Spleen (tissue), 11 donors: ENCODE measurements around the gene TRPM2. TPM values are rescaled to one million over a fixed set of nuclear protein-coding genes. Genes with fewer than 3 reads are reported as not detected.

Experiments
- DNase-seq: peaks from one replicate; pipeline ENCODE4 v3.0.0-alpha.2; 2020
- H3K27ac ChIP-seq, 8 donors: fragments of 200-600 bp; sonication (generic) in 7 of 8; 1 replicate in 4 of 8; 2 replicates in 4 of 8; pipeline versions ENCODE4 v1.5.0 to v1.8.0; 2016 to 2021; ENCODE audit warnings: inconsistent platforms in 4 of 8, mild to moderate bottlenecking in 4 of 8, moderate library complexity in 1 of 8
- H3K27me3 ChIP-seq, 7 donors: fragments of 200-600 bp; sonication (generic) in 6 of 7; replicated peaks in 1 of 7; 1 replicate in 4 of 7; 2 replicates in 3 of 7; pipeline versions ENCODE4 v1.5.0 to v1.8.0; 2016 to 2021; ENCODE audit warnings: inconsistent platforms in 3 of 7, mild to moderate bottlenecking in 1 of 7
- H3K36me3 ChIP-seq, 6 donors: fragments of 200-600 bp; sonication (generic) in 5 of 6; 1 replicate in 4 of 6; 2 replicates in 2 of 6; pipeline versions ENCODE4 v1.5.0 to v1.8.0; 2016 to 2021; ENCODE audit warnings: inconsistent platforms in 2 of 6
- H3K4me1 ChIP-seq, 6 donors: fragments of 200-600 bp; sonication (generic) in 5 of 6; 1 replicate in 3 of 6; 2 replicates in 3 of 6; pipeline versions ENCODE4 v1.5.0 to v1.8.0; 2016 to 2021; ENCODE audit warnings: inconsistent platforms in 3 of 6
- H3K4me3 ChIP-seq, 8 donors: fragments of 200-600 bp; sonication (generic) in 7 of 8; 1 replicate in 4 of 8; 2 replicates in 4 of 8; pipeline versions ENCODE4 v1.5.0 to v1.8.0; 2016 to 2021; ENCODE audit warnings: inconsistent platforms in 4 of 8, mild to moderate bottlenecking in 4 of 8, moderate library complexity in 2 of 8
- H3K9me3 ChIP-seq, 8 donors: fragments of 200-600 bp; sonication (generic) in 7 of 8; 1 replicate in 4 of 8; 2 replicates in 4 of 8; pipeline versions ENCODE4 v1.5.0 to v1.8.0; 2016 to 2021; ENCODE audit warnings: inconsistent platforms in 4 of 8
- CTCF ChIP-seq, 11 experiments: fragments of 200-600 bp in 7 of 11; fragments of 450-650 bp in 4 of 11; sonication (generic) in 4 of 11; IDR thresholded peaks in 8 of 11; conservative IDR thresholded peaks in 3 of 11; 1 replicate in 7 of 11; 2 replicates in 4 of 11; pipeline versions ENCODE4 v1.4.0 to v1.8.0; 2016 to 2021; ENCODE audit warnings: antibody characterized with exemption in 11 of 11, inconsistent platforms in 4 of 11, mild to moderate bottlenecking in 1 of 11
- POLR2A ChIP-seq, 3 donors: fragments of 450-650 bp; IDR thresholded peaks; one replicate each; pipeline ENCODE4 v1.5.1; 2017; ENCODE audit warnings: antibody characterized with exemption in 3 of 3, mild to moderate bottlenecking in 1 of 3
- POLR2AphosphoS5 ChIP-seq, 3 donors: sonication (generic); formaldehyde crosslinking; IDR thresholded peaks; one replicate each; pipeline ENCODE4 v1.5.1; 2017; ENCODE audit warnings: antibody characterized with exemption in 3 of 3
- WGBS, 5 donors: extraction: QIAGEN DNeasy Blood & Tissue Kit in 3 of 5; methylation state at CpG; one replicate each; pipeline versions ENCODE4 v1.1.5 to v1.1.7; 2013 to 2018; 5-methylcytosine and 5-hydroxymethylcytosine counted together
- intact Hi-C: fragments of 100-400 bp; cut with DNase I; formaldehyde crosslinking; loops from one replicate; pipeline ENCODE4 v1.15.0; 2023; ENCODE audit warnings: low total_unique reads
- polyA plus RNA-seq, 3 donors: library from polyadenylated mRNA; stranded (reverse); fragments of 200-250 nt; gene quantifications; one replicate each; pipeline ENCODE4 v1.2.1, GENCODE V29; 2013
- total RNA-seq, 7 donors: library from RNA; depleted of rRNA in 3 of 7; stranded (reverse); fragments of >200 nt in 3 of 7; fragmentation: NEBNext Ultra II Directional in 4 of 7; extraction: Animal tissue kit (Norgen Biotek cat#: 25700) in 4 of 7; gene quantifications; one replicate each; pipeline versions ENCODE4 v1.1.0 to v1.2.1, GENCODE V29; 2016 to 2021
- donor health status: healthy with polysubstance abuse.
- donor health status: DM: no; HTN: no; CAD: no; lungs with moderate emphysema.
- donor health status: DM: no; HTN: no; CAD: no.
- donor health status: Bipolar disorder and iron deficiency.
- donor health status: healthy.
- donor health status: DM: no; HTN: no; CAD: no.
- donor health status: DM: yes; HTN: yes; CAD: no.

The TRPM2 gene
- total and polyA plus RNA-seq, 10 donors = 10.4 to 44.1 (median 23.3) TPM

DNA sequence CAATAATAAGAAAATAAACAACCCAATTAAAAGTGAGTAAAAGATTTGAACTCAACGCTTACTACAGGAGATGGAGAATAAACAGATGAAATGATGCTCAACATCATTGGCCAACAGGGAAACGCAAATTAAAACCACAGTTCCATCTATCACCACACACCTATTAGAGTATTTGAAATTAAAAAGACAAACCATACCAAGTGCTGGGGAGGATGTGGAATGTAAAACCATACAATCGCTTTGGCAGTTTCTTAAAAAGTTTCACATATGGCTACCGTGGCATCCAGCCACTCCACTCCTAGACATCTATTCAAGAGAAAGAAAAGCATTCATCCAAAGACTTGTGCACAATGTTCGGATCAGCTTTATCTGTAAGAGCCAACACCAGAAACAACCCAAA is 100.6 kb downstream of the TRPM2 start:
- DNase-seq = no peak
- H3K9me3 ChIP-seq = peaks cover 0 to 21% (median 18%) of the 10 kb centered on the region in 8 donors
- TF ChIP-seq POLR2AphosphoS5 (IDR thresholded peaks at IDR 0.05) = no peak
- TF ChIP-seq CTCF (IDR thresholded peaks at IDR 0.05 in 8 of 11, conservative IDR thresholded peaks at IDR 0.05 in 3 of 11) = no peak
- TF ChIP-seq POLR2A (IDR thresholded peaks at IDR 0.05) = no peak
- peaks cover 0 to 31% (median 0%) of the 10 kb centered on the region in 7 donors for H3K27me3 ChIP-seq
- 79 to 96% (median 93%) methylated on average over 5 of the region's 5 CpGs for WGBS, 5 donors
- no peak overlapping the region for H3K27ac ChIP-seq
- H3K4me3 ChIP-seq = no peak overlapping the region
- peaks cover 5 to 18% (median 12%) of the 10 kb centered on the region in 6 donors for H3K4me1 ChIP-seq
- intact Hi-C loops = no loop called here
- peaks cover 0 to 4% (median 0%) of the 10 kb centered on the region in 6 donors for H3K36me3 ChIP-seq

GRCh38 chr21:44454747-44455523 is 101.5 kb downstream of the TRPM2 start, which contains the start of gene LRRC3:
Gene LRRC3, plus strand, starts transcription at chr21:44455510. Its CDS starts 1,135 bp downstream, at chr21:44456645.
- Histone ChIP-seq H3K9me3 (peaks cover 0 to 21% (median 18%) of the 10 kb centered on the region in 8 donors), H3K4me3 (peak within 1 kb of the TSS; percentile 71 to 92 (median 76)), H3K4me1 (peaks cover 5 to 18% (median 12%) of the 10 kb centered on the region in 6 donors), H3K27ac (peak within 1 kb of the TSS in 4 of 8 donors; percentile 41 to 66 (median 52)), H3K36me3 (peaks cover 0 to 4% (median 0%) of the 10 kb centered on the region in 6 donors), H3K27me3 (peaks cover 0 to 22% (median 0%) of the 10 kb centered on the region in 7 donors)
- intact Hi-C loops = no loop called here
- DNase-seq = peak; percentile 92
- WGBS, 5 donors = 7 to 11% (median 9%) methylated on average over 30 to 45 of the region's 45 CpGs
- no peak for TF ChIP-seq CTCF (IDR thresholded peaks at IDR 0.05 in 8 of 11, conservative IDR thresholded peaks at IDR 0.05 in 3 of 11)
- no peak for TF ChIP-seq POLR2A (IDR thresholded peaks at IDR 0.05)
- no peak for TF ChIP-seq POLR2AphosphoS5 (IDR thresholded peaks at IDR 0.05)

DNA sequence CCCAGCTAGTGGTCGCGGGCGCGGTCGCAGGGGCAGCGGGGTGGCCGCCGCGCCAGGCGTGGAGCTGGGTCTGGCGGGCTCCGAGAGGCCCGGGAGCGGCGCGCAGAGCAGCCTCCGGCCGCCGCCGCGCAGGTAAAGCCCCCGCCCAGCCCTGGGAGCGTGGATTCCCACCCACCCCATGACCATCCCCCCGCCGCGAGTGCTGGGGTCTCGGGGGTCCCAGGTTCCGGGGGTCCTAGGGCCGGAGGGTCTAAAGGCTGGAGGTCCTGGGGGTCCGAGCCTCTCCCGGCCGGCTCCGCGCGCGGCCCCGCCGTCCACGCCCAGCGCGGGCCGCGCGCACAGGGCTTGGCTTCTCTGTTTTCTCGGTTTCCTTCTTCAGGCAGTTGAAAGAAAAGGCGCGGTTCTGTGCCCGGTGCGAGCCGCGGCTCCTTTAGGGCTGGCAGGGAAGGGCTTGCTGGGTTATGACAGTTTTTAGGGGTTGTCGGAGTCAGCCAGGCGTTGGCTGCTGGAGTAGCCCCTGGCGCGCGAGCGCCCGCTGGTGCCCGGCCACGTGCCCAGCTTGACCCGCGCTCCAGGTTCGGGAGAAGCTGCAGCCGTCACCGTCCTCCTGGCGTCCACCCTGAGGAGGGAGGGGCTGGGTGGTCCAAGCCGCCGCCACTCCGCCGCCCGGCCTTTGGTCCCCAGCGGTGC is 102.2 kb downstream of the TRPM2 start:
- intact Hi-C loops = no loop called here
- Histone ChIP-seq H3K9me3 (peaks cover 0 to 21% (median 18%) of the 10 kb centered on the region in 8 donors), H3K4me3 (peak overlapping the region; percentile 71 to 92 (median 76)), H3K4me1 (peaks cover 5 to 18% (median 12%) of the 10 kb centered on the region in 6 donors), H3K27ac (peak overlapping the region in 4 of 8 donors; percentile 41 to 66 (median 52)), H3K27me3 (peaks cover 0 to 15% (median 0%) of the 10 kb centered on the region in 7 donors), H3K36me3 (peaks cover 0 to 4% (median 0%) of the 10 kb centered on the region in 6 donors)
- WGBS, 5 donors = 1 to 3% (median 2%) methylated on average over 29 to 72 of the region's 72 CpGs
- TF ChIP-seq POLR2A (IDR thresholded peaks at IDR 0.05) (no peak), CTCF (IDR thresholded peaks at IDR 0.05 in 8 of 11, conservative IDR thresholded peaks at IDR 0.05 in 3 of 11) (peak in 2 of 11 experiments; percentile 15 to 20), POLR2AphosphoS5 (IDR thresholded peaks at IDR 0.05) (peak in 1 of 3 donors; percentile 36)
- DNase-seq = peak; percentile 89
